GM21529 (cell line): ENCODE results near the gene SIGLEC1.

Source experiments
- ATAC-seq: cut with Tn5 transposase; IDR thresholded peaks from one replicate; pipeline ENCODE4 v1.9.1; 2021; ENCODE audit not compliant: unreplicated experiment

Gene SIGLEC1

DNA sequence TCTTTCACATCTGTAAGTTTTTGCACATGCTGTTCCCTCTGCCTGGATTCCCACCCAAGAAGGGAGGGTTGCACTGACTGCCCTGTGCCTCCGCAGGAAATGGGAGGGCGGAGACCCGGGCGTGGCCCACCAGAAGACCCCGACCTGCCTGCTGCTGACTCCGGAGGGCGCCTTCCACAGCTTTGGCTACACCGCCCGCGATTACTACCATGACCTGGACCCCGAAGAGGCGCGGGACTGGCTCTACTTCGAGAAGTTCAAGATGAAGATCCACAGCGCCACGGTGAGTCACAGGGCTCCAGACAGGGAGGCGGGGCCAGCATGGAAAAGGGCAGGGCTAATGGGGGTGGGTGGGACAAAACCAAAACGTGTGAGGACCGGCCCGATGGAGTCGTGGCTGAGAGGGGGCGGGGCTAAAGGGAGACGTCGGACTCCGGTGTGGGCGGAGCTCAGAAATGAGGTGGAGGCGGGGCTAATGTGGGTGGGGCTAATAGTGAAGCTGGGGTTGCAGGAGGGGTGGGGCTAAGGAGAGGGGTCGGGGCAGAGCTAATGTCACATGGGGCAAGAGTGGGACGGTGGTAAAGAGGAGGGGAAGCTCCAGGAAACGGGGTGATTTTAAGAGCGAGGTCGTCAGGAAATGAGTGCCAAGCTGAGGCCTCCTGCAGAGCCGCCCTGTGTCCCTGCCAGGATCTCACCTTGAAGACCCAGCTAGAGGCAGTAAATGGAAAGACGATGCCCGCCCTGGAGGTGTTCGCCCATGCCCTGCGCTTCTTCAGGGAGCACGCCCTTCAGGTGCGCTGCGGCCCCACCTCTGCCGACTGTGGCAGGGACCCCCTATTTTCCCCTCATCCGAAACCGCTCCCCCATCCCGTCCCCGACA, 32.6 kb upstream of the SIGLEC1 start:
- no peak for ATAC-seq

DNA sequence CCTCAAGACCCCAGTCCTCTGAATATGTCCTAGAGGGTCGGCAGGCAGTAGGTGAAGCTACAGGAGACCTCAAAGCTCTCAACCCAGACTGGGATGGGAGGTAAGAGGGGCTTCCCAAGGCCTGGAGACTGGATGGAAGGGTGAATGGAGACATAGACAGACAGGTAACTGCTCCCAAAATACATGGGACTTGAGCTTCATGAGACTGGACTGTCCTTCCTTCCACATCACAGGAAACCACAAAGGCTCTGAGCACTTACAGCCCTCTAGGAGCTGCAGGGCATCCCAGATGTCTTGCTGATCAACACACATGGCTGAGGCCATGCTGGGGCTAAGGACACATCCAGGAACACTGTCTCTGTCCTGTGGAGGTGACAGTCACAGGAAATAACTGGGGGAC, 31.6 kb upstream of the SIGLEC1 start:
- no peak for ATAC-seq

DNA sequence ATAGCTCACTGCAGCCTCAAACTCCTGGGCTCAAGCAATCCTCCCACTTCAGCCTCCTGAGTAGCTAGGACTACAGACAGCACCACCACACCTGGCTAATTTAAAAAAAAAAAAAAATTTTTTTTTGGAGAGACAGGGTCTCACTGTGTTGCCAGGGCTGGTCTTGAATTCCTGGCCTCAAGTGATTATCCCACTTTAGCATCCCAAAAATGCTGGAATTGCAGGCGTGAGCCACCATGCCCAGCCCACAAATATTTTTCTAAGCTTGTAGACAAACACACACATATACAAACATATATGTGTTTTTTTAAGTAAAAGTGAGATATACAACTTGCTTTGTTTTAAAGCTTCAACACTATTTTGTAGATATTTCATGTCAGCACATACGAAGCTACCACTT, 30.9 kb upstream of the SIGLEC1 start:
- ATAC-seq = no peak

DNA sequence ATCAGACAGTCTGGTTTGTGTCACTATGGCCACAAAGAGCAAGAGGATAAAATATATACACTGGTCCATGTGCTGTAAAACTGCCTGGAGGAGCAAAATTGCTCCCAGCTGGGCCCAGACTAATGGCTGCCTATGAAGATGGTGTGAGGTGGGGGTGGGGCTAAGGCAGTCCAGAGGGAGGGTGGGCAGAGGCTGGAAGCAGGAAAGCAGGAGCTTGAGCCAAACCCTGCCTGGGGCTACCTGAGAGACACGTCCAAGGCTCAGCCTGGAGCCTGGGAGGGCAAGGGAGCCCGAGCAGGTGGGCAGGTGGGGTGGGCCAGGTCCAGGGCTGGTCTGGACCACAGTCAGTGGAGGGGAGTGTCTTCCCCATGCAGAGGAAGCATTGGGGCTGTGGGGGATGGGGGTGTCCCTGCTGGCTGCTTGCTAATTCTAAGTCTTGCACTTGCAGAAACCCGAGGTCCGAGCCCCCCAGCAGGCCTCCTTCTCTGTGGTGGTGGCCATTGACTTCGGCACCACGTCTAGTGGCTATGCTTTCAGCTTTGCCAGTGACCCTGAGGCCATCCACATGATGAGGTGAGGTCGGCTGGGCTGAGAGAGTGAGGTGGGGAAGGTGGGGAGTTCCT, 29.5 kb upstream of the SIGLEC1 start:
- no peak for ATAC-seq

DNA sequence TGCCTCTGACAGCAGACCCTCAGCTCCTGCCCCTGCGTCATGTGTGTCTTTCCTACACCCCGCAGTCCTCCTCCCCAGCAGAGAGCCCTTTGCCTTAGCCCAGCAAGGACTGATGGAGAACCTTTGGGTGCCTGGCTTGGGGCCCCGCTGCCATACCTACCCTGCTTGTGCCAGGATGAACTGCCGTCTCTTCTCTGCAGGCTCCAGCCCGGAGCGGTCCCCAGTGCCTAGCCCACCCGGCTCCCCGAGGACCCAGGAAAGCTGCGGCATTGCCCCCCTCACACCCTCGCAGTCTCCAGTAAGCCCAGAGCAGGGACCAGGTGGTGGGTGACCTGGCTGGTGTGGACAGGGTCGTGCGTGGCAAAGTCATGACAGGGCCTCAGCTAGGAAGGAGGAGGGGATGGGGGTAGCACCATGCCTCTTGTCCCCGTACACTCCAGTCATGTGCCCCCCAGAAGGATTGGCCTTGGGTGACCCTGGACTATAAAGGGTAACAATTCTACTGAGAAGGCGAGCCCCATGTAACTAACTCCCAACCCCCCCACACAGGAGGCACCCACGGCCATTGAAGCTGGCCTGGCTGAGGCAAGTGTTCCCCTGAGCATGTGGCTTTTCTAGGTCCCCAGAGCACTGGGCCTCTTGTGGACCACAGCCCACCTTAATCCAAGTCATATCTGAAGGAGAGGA, 28.4 kb upstream of the SIGLEC1 start:
- no peak for ATAC-seq

DNA sequence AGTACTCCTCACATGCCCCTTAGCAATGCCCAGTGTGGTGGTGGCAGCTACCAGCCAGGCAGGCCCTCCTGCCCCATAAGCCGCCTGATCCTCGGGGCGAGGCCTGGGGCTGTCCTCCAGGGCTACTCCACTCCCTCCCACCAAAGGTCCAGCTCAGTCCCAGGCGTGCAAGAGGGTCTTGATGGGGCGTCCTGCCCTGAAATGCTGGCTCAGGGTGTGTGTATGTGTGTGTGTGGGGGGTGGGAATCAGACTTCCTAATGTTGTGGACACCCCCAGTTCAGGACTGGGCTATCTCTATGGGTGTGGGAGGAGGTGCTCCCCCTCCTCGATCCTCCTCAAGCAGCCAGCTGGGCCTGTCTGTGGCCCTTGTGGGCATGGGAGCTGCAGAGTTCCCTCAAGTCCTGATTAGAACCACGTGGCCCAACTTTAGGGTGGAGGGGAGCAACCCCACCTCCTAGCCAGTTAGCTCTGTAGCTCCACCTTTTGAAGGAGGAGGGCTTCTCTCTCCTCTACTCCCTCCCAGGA, 27.6 kb upstream of the SIGLEC1 start:
- no peak for ATAC-seq

DNA sequence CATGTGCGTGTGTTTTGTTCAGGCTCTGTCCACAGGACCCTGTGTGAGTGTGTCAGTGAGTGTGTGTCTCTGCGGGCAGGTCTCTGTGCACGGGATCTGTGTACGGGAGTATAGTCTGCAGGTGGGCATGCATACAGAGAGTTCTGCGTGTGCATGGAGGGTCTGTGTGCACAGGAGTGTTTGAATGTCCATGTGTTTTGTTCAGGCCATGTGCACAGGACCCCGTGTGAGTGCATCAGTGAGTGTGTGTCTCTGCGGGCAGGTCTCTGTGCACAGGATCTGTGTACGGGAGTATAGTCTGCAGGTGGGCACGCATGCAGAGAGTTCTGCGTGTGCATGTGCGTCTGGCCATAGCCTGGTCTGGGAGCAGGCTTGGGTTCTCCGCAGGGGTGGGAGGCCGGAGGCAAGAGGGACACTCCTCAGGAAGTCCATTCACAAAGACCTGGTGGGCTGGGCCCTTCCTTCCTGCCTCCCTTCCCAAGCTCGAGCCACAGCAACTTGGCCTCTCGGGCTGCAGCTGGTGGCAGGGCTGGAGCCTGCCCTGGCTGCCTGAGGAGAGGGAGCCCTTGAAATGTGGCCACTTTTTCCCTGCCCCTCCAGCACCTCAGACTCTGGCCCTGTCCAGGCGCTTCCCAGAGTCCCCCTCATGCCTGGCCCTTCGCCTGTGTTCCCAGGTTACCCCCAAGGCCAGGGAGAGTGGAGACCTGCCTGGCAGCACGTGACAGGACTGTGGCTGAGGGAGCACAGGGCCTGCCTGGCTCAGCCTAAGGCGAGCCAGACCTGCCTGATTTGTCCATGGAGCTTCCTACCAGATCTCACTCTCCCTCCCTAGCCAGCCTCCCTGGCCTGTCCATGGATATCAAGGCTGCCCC, 26.9 kb upstream of the SIGLEC1 start:
- ATAC-seq = no peak

DNA sequence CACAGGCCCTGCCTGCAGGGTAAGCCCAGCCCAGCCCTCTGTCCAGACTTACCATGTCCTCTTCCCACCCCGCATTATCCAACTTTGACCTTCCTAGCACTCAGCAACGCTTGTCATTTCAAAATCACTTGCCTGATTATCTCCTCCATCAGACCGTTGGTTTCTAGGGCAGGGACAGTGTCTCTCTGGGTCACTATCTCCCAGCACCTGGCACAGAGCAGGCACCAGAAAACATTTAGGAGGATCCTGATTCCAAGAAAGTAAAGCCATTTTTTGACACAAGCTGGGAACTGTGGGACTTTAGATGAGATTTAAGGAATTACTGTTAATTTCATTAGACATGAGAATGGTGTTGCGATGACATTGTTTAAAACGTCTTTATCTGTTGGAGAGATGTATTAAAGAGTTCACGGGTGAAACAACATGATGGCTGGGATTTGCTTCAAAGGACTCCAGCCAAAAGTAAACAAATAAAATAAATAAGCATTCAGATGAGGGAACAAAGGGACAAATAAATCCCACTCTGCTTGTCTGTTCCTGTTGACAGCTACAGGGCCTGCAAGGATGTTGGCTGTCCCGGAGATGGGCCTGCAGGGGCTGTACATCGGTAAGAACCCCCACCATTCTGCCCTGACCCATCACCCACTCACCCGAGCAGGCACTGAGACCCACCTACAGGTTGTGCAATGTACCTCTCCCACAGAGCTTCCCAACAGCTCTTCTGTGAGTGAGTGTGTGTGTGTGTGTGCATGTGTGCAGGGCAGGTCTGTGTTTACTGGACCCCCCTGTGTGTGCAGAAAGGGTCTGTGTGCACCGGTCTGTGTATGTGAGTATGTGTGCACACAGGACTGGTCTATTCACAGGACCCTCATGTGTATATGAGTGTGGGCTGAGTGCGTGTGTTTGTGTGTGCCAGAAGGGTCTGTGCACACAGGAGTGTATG, 26.0 kb upstream of the SIGLEC1 start:
- ATAC-seq = no peak

DNA sequence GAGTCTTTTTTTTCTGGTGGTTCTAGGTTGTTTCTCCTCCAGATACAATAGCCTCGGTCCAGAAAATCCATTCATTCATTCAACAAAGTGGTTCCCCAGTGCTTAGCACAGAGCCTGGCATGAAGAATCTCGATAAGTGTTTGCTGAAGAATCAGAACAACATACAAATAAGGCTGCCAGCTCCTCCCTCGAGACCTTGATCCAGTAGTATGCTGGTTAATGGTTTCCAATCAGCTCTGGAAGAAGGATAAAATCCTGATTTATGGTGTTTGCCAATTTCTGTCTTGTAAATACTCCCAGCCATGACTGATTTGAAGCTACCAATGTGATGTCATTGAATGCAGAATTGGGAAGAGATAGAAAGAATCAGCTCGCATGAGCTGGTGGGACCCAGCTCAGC, 23.4 kb upstream of the SIGLEC1 start:
- ATAC-seq = no peak

DNA sequence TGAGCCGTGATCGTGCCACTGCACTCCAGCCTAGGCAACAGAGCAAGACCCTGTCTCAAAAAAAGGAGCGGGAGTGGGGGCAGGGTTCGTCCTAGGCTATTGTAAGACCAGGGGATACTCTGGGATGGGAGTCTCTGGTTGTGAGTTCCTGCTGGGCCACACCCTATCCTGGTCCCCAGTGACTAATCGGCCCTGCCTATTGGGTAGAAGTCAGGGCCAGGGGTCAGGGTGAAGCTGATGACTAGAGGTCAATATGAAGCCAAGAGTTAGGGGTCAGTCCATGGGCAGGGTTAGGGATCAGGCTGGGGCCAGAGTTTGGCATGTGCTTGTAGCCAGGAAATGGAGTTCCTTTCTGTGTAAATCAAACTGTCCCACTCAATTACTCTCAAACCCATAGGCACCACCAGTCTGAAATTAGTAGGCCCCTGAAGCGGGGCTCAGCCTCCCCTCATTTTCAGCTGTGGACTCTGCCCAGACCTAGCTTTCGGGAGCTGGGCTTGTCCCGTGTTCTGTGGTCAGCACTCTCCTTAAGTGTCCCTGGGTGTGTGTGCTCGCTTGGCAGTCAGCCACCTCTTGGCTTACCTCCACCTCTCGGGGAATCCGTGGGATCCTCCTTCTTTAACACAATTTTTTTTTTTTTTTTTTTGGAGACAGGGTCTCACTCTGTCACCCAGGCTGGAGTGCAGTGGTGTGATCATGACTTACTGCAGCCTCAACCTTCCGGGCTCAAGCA, 21.9 kb upstream of the SIGLEC1 start:
- ATAC-seq = no peak

DNA sequence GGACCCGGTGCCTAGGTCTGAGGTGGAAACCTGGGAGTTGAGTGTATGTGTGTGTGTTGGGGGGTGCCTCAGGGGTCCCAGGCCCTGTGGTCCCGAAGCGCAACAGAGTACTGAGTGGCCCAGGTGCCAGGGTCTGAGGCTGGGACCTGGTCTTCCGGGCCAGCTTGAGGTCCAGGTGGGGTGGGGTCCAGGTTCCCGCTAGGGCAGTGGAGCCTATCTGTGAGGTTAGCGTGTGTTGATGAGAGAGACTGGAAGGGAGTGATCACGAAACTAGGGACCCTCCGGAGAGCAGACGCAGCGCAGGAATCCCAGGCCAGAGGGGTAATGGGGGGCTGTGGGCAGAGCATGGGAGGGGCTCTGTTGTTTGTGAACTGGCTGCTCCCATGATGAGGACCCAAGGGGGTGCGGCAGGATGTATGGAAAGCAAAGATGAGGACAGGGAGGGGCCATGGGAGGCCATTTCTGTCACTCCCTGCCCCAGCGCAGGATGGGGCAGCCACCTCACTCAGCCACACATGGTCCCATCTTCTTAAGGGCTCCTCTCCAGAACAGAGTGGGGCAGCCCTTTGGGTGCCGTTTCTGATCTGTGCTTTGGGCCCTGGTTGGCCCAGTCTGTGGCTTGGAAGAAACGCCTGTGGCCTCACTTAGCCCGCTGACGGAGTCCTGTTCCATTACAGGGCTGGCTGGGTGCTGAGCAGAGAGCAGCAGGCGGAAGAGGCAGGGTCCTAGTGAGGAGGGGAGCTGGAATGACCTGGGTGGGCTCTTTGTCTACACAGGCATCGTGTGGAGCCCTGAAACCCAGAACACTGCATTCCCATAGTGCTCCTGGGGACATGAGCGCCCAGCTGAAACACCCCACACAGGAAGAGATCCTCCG, 21.0 kb upstream of the SIGLEC1 start:
- ATAC-seq = no peak

DNA sequence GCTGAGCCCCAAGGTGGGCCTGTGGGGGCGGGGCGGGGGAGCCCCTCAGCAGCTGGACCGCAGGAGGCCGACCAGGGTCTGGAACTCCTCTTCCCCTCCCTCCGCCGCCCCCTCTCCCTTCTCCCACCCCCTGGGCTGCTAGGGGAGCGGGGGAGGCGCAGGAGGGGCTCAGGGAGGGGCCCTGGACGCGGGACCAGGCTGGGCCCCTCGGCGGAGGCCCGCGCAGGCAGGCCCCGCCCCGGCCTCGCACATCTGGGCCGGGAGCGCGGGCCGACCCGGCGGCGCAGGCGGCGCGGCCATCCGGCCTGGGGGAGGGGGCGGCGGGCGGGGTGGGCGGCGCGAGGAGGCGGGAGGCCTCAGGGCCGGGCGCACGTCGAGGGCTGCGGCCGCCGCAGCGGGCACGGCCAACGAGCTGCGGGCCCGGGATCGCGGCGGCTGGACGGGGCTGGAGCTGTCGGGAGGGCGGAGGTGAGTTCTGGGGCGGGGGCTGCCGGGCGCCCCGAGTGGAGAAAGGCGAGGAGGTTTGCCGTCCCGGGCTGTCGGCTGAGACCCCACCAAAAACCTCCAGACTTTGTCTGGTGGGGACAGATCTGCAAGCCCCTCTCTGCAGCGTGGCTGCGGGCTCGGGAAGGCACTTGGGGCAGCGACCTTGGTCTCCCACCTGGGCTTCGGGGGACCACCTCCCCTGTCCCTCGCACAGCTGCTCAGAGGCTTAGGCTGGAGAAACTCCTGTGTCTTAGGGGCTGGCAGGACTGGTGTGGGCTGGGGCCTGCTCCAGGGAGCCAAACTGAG, 20.1 kb upstream of the SIGLEC1 start, which contains the start of gene HSPA12B:
TSS of gene HSPA12B (plus strand) at position 359 of the 792 bp plus-strand sequence. CDS start 5,990 bp downstream, outside the sequence.
- ATAC-seq = no peak

DNA sequence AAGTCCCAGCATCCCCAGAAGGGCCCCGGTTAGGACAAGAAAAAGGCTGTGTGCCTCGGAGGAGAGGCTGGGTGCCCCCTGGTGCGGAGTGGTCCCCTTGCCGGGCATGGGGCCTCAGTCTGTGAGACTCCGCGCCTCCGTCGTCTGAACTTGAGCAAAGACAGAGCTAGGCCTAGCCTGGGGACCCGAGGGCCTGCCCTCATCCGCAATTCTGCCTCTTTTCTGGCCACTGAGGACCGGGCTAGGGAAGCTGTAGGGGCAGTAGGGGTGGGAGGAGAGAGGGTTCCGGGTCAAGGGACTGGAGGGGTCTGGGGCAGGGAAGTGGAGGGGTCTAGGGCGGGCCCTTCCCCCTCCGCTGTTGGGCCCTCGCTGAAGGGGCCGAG, 19.5 kb upstream of the SIGLEC1 start:
- ATAC-seq = no peak

DNA sequence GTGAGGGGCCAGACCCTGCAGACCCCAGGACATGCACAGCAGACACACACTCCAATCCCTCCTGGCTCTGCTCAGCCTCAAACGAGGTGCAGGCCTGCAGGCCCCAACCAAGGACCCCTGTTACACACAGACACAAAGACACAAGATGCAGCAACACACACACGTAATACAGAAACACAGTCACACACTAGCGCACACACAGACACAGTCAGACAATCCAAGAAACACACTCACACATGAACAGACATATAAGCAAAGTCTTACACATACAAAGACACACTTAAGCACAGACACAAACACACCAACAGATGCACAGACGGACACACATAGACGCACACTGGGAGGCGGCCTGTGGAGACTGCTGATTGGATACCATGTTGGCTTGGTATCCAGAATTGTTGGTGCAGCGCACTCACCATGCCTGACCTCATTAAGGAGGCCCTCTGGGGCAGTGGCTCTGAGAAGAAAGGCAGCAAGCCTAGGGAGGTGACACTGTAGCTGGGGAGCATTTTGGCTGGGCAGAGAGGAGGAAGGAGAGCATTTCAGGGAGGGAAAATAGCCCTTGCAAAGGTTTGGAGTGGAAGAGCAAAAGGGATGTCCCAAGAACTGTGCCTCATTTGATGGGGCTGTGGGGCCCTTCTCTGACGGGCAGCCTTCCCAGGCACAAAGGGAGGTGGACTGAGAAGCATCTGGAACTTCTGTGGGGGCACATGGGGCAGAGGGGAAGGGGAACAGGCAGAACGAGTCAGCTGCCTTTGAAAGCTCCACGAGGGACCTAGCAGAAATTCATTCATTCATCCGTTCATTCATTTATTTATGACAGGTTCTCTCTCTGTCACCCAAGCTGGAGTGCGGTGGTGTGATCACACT, 18.6 kb upstream of the SIGLEC1 start:
- ATAC-seq = no peak

DNA sequence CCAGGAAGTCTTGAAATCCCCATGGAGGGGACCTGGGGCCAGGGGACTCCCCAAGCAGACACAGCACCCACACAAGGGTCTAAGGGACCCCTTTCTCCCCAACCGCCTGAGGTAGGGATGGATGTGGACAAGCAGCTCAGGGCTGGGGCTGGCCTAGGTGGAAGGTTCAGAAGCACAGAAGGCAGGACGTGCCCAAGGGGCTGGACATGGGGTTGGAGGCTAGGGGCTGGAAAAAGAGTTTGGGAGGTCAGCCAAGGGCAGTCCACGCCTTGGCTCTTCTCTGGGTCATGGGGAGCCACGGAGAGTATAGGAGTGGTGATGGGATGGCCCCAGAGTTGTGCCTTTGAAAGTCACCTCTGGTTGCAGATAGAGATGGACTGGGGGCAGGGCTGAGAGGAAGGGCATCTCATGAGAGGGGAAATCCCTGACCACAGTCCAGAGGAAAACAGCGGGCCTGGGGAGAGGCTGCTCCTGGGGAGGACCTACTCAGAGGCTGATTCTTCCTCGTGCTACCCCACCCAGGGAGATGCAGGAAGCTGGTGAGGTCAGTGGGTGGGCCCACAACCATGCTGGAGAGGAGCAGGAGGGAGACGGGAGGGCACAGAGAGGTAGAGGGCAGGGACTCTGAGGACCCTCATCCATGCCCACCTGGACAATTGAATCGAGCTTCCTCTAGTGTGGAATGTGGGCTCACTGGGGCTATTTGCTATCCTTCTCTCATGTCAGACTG, 17.6 kb upstream of the SIGLEC1 start:
- ATAC-seq = no peak

DNA sequence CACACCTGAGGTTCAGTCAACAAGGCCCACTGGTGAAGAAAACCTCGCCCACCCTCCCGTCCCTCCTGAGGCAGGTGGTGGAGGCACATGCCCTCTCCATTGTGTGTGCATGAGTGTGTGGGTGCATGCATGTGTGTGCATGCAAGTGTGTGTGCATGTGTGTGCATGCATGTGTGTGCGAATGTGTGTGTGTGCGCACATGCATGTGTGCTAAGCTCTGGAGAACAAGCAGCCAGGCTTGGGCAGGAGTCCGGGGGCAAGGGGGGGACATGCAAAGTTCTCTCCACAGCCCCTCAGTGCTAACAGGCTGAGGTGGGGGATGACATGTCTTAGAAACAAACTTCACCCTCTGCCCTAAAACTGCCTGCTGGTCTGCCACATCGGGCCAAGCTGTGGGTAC, 17.0 kb upstream of the SIGLEC1 start:
- ATAC-seq = no peak
